GM12864 (cell line): ENCODE measurements around the gene RNF19B.
"Not testable (repeated sequence)": the region's sequence is repeated elsewhere in the genome, so short reads cannot be mapped to it uniquely, and the experiment has no call there.

ENCODE experiments used
- DNase-seq: peaks from one replicate; pipeline ENCODE4 v3.0.0-alpha.2; 2011; ENCODE audit warnings: low read depth
- H3K4me3 ChIP-seq: 2 replicates; pipeline ENCODE4 v1.5.1; 2011; ENCODE audit warnings: mild to moderate bottlenecking, low read depth, low read length, control low read depth
- CTCF ChIP-seq: IDR thresholded peaks from 2 replicates; pipeline ENCODE4 v1.5.1; 2011; ENCODE audit warnings: low read depth, mild to moderate bottlenecking, moderate library complexity, low read length, control low read depth, inconsistent platforms; ENCODE audit errors: missing control alignments

Gene RNF19B

GRCh38 chr1:32977546-32978087 is 13.0 kb upstream of the RNF19B start:
- TF ChIP-seq CTCF: no peak
- no peak overlapping the region for H3K4me3 ChIP-seq
- DNase-seq: no peak

- H3K4me3 ChIP-seq, DNase-seq: not testable (repeated sequence)
Measured at GRCh38 chr1:32975055-32975454, 10.4 kb upstream of the RNF19B start.

GRCh38 chr1:32973458-32973857 is 8.8 kb upstream of the RNF19B start:
- H3K4me3 ChIP-seq, DNase-seq: not testable (repeated sequence)

GRCh38 chr1:32972814-32973428 is 8.3 kb upstream of the RNF19B start:
- no peak for DNase-seq
- TF ChIP-seq CTCF: no peak
- H3K4me3 ChIP-seq: no peak overlapping the region; the same call in 1 of the 2 replicates

- DNase-seq: no peak
- TF ChIP-seq CTCF: no peak
- no peak overlapping the region for H3K4me3 ChIP-seq
Measured at GRCh38 chr1:32971576-32971975, 7.0 kb upstream of the RNF19B start.

- TF ChIP-seq CTCF: no peak
- H3K4me3 ChIP-seq: no peak overlapping the region
- DNase-seq: no peak
Measured at GRCh38 chr1:32971156-32971555, 6.5 kb upstream of the RNF19B start.

- no peak for DNase-seq
- TF ChIP-seq CTCF: no peak
- no peak overlapping the region for H3K4me3 ChIP-seq
Measured at GRCh38 chr1:32969566-32969965, 5.0 kb upstream of the RNF19B start.

- no peak for TF ChIP-seq CTCF
- no peak overlapping the region for H3K4me3 ChIP-seq
- no peak for DNase-seq
Measured at GRCh38 chr1:32967888-32968568, 3.4 kb upstream of the RNF19B start.
